Thoracic aorta (tissue), 2 donors: Measurements from ENCODE around the gene SLC35F1. TPM values are rescaled to one million over a fixed set of nuclear protein-coding genes. Genes with fewer than 3 reads are reported as not detected.

Source experiments
- ATAC-seq: fragments of 150-250 bp; one replicate; pipeline ENCODE4 v1.8.0; 2017; ENCODE audit warnings: low read depth; ENCODE audit not compliant: insufficient number of reproducible peaks, low FRiP score
- DNase-seq: peaks from one replicate; pipeline ENCODE4 v3.0.0-alpha.2; 2020; ENCODE audit warnings: low spot score
- H3K27ac ChIP-seq, 2 donors: fragments of 200-600 bp; sonication (generic); 1 replicate in 1 of 2; 2 replicates in 1 of 2; pipeline ENCODE4 v1.5.1; 2016; ENCODE audit warnings: mild to moderate bottlenecking in 2 of 2, moderate library complexity in 2 of 2
- H3K27me3 ChIP-seq: fragments of 200-600 bp; sonication (generic); replicated peaks from 2 replicates; pipeline ENCODE4 v1.6.0; 2016; ENCODE audit warnings: mild to moderate bottlenecking; ENCODE audit not compliant: insufficient read depth
- H3K36me3 ChIP-seq: fragments of 200-600 bp; sonication (generic); one replicate; pipeline ENCODE4 v1.5.1; 2016
- H3K4me1 ChIP-seq, 2 donors: fragments of 200-600 bp; sonication (generic); 1 replicate in 1 of 2; 2 replicates in 1 of 2; pipeline versions ENCODE4 v1.5.1 to v1.6.0; 2016; ENCODE audit warnings: low read depth in 2 of 2, mild to moderate bottlenecking in 1 of 2; ENCODE audit not compliant: control insufficient read depth in 1 of 2
- H3K4me3 ChIP-seq: fragments of 200-600 bp; sonication (generic); 2 replicates; pipeline ENCODE4 v1.5.1; 2016; ENCODE audit warnings: mild to moderate bottlenecking
- H3K9me3 ChIP-seq: fragments of 200-600 bp; sonication (generic); 2 replicates; pipeline ENCODE4 v1.5.1; 2016
- CTCF ChIP-seq: fragments of 200-600 bp; sonication (generic); IDR thresholded peaks from one replicate; pipeline ENCODE4 v1.5.1; 2019; ENCODE audit warnings: antibody characterized with exemption
- total RNA-seq, 2 donors: library from RNA; depleted of rRNA; stranded (reverse); fragments of >200 nt; gene quantifications; one replicate each; pipeline versions ENCODE4 v1.1.0 to v1.2.3, GENCODE V29; 2016

The SLC35F1 gene
- total RNA-seq, 2 donors from 2014 or later = 0.81 to 3.0 TPM

- no peak for ATAC-seq
- no peak overlapping the region for H3K27ac ChIP-seq
- no peak for TF ChIP-seq CTCF
- no peaks in the 10 kb centered on the region for H3K36me3 ChIP-seq
- peaks cover 7 to 19% of the 10 kb centered on the region in 2 donors for H3K4me1 ChIP-seq
- no peaks in the 10 kb centered on the region for H3K27me3 ChIP-seq
- no peak for DNase-seq
- H3K9me3 ChIP-seq = no peaks in the 10 kb centered on the region
- no peak overlapping the region for H3K4me3 ChIP-seq
These were observed 2.6 kb downstream of the SLC35F1 start for GRCh38 chr6:117909638-117910037.

GRCh38 chr6:117910549-117910948, 3.5 kb downstream of the SLC35F1 start:
- Histone ChIP-seq H3K4me1 (peaks cover 7 to 19% of the 10 kb centered on the region in 2 donors), H3K27me3 (no peaks in the 10 kb centered on the region), H3K9me3 (no peaks in the 10 kb centered on the region), H3K4me3 (no peak overlapping the region), H3K27ac (no peak overlapping the region), H3K36me3 (no peaks in the 10 kb centered on the region)
- no peak for TF ChIP-seq CTCF
- no peak for DNase-seq
- no peak for ATAC-seq

GRCh38 chr6:117911150-117911549, 4.1 kb downstream of the SLC35F1 start:
- no peak for TF ChIP-seq CTCF
- Histone ChIP-seq H3K36me3 (no peaks in the 10 kb centered on the region), H3K27me3 (no peaks in the 10 kb centered on the region), H3K27ac (no peak overlapping the region), H3K4me1 (peaks cover 7 to 19% of the 10 kb centered on the region in 2 donors), H3K4me3 (no peak overlapping the region), H3K9me3 (no peaks in the 10 kb centered on the region)
- DNase-seq = no peak
- no peak for ATAC-seq

- H3K27me3 ChIP-seq = no peaks in the 10 kb centered on the region
- DNase-seq (no peak), ATAC-seq (no peak)
- no peak overlapping the region for H3K4me3 ChIP-seq
- H3K4me1 ChIP-seq = peaks cover 7 to 15% of the 10 kb centered on the region in 2 donors
- H3K27ac ChIP-seq = no peak overlapping the region
- no peak for TF ChIP-seq CTCF
- H3K36me3 ChIP-seq = no peaks in the 10 kb centered on the region
- H3K9me3 ChIP-seq = no peaks in the 10 kb centered on the region
These were observed 4.6 kb downstream of the SLC35F1 start for GRCh38 chr6:117911660-117912059.

GRCh38 chr6:117915846-117916245, 8.8 kb downstream of the SLC35F1 start:
- Histone ChIP-seq H3K27ac (no peak overlapping the region), H3K9me3 (no peaks in the 10 kb centered on the region), H3K36me3 (no peaks in the 10 kb centered on the region), H3K4me3 (no peak overlapping the region), H3K27me3 (no peaks in the 10 kb centered on the region), H3K4me1 (peaks cover 0 to 9% of the 10 kb centered on the region in 2 donors)
- no peak for TF ChIP-seq CTCF
- ATAC-seq = no peak
- no peak for DNase-seq
